IPS-NIHi11 (cell line): ENCODE data around the gene TOPAZ1.

ENCODE experiments used
- DNase-seq: peaks from one replicate; pipeline ENCODE4 v3.0.0; 2012; ENCODE audit warnings: mixed read lengths, low spot score

Gene TOPAZ1

GRCh38 chr3:44241706-44242105 lies at the start of gene TOPAZ1:
Gene TOPAZ1, plus strand, starts transcription at chr3:44241886. Its CDS starts 168 bp downstream, at chr3:44242054.
- no peak for DNase-seq

- DNase-seq, result peak; percentile 80
Measured at GRCh38 chr3:44198284-44199269, 43.1 kb upstream of the TOPAZ1 start.

GRCh38 chr3:44206261-44206660 lies 35.4 kb upstream of the TOPAZ1 start:
- DNase-seq, result no peak

GRCh38 chr3:44206862-44207652 lies 34.6 kb upstream of the TOPAZ1 start:
- no peak for DNase-seq

- DNase-seq, result no peak
Measured at GRCh38 chr3:44208086-44208485, 33.6 kb upstream of the TOPAZ1 start.

- DNase-seq, result no peak
Measured at GRCh38 chr3:44208568-44208967, 33.1 kb upstream of the TOPAZ1 start.

GRCh38 chr3:44210967-44211366 lies 30.7 kb upstream of the TOPAZ1 start:
- no peak for DNase-seq

- no peak for DNase-seq
Measured at GRCh38 chr3:44222337-44222736, 19.3 kb upstream of the TOPAZ1 start.

GRCh38 chr3:44223299-44223698 lies 18.4 kb upstream of the TOPAZ1 start:
- no peak for DNase-seq

GRCh38 chr3:44224131-44224530 lies 17.6 kb upstream of the TOPAZ1 start:
- DNase-seq, result no peak

GRCh38 chr3:44226573-44226972 lies 15.1 kb upstream of the TOPAZ1 start:
- no peak for DNase-seq

- no peak for DNase-seq
Measured at GRCh38 chr3:44227632-44228031, 14.1 kb upstream of the TOPAZ1 start.

GRCh38 chr3:44228900-44229299 lies 12.8 kb upstream of the TOPAZ1 start:
- DNase-seq, result no peak

- no peak for DNase-seq
Measured at GRCh38 chr3:44232407-44232806, 9.3 kb upstream of the TOPAZ1 start.

GRCh38 chr3:44234648-44235268 lies 6.9 kb upstream of the TOPAZ1 start:
- DNase-seq, result no peak

- DNase-seq, result peak; percentile 84
Measured at GRCh38 chr3:44235604-44236484, 5.8 kb upstream of the TOPAZ1 start.

- no peak for DNase-seq
Measured at GRCh38 chr3:44236485-44236908, 5.2 kb upstream of the TOPAZ1 start.

GRCh38 chr3:44237161-44237560 lies 4.5 kb upstream of the TOPAZ1 start:
- no peak for DNase-seq

GRCh38 chr3:44237665-44238064 lies 4.0 kb upstream of the TOPAZ1 start:
- DNase-seq, result peak; percentile 14

- DNase-seq, result no peak
Measured at GRCh38 chr3:44238889-44239288, 2.8 kb upstream of the TOPAZ1 start.

- DNase-seq, result no peak
Measured at GRCh38 chr3:44240061-44240460, 1.6 kb upstream of the TOPAZ1 start.
